H9 (cell line): ENCODE results near the gene TADA2B. TPM values are rescaled to one million over a fixed set of nuclear protein-coding genes. Genes with fewer than 3 reads are reported as not detected.

Experiments used
- DNase-seq: peaks from one replicate; pipeline ENCODE4 v3.0.0-alpha.2; 2017
- H2AFZ ChIP-seq: one replicate; pipeline ENCODE4 v1.6.1; 2013; ENCODE audit warnings: mild to moderate bottlenecking, low read length, control low read depth, moderate library complexity
- H2AK5ac ChIP-seq: 2 replicates; pipeline ENCODE4 v1.6.1; 2013; ENCODE audit warnings: low read length, control low read depth, mixed read lengths; ENCODE audit not compliant: insufficient read length
- H2BK120ac ChIP-seq: one replicate; pipeline ENCODE4 v1.6.1; 2013; ENCODE audit warnings: low read depth, mild to moderate bottlenecking, low read length, control low read depth, inconsistent platforms; ENCODE audit not compliant: poor library complexity, severe bottlenecking
- H2BK12ac ChIP-seq: 2 replicates; pipeline ENCODE4 v1.6.1; 2013; ENCODE audit warnings: low read length, control low read depth, mixed read lengths, low read depth; ENCODE audit not compliant: insufficient read length
- H2BK15ac ChIP-seq: 2 replicates; pipeline ENCODE4 v1.6.1; 2013; ENCODE audit warnings: low read depth, low read length, control low read depth
- H2BK20ac ChIP-seq: one replicate; pipeline ENCODE4 v1.6.1; 2013; ENCODE audit warnings: low read depth, mild to moderate bottlenecking, low read length, control low read depth, inconsistent platforms; ENCODE audit not compliant: poor library complexity, severe bottlenecking
- H2BK5ac ChIP-seq: 2 replicates; pipeline ENCODE4 v1.6.1; 2013; ENCODE audit warnings: low read length, control low read depth, mixed read lengths; ENCODE audit not compliant: insufficient read length
- H3K14ac ChIP-seq: 2 replicates; pipeline ENCODE4 v1.6.1; 2013; ENCODE audit warnings: low read length, control low read depth; ENCODE audit not compliant: insufficient read depth
- H3K18ac ChIP-seq: 2 replicates; pipeline ENCODE4 v1.6.1; 2013; ENCODE audit warnings: low read depth, mild to moderate bottlenecking, mixed read lengths, low read length, control low read depth; ENCODE audit not compliant: insufficient read length
- H3K23ac ChIP-seq: 2 replicates; pipeline ENCODE4 v1.6.1; 2013; ENCODE audit warnings: low read length, control low read depth, mixed read lengths, low read depth; ENCODE audit not compliant: insufficient read length
- H3K23me2 ChIP-seq: 2 replicates; pipeline ENCODE4 v1.6.1; 2013; ENCODE audit warnings: low read depth, mild to moderate bottlenecking, mixed read lengths, low read length, control low read depth; ENCODE audit not compliant: insufficient read length, poor library complexity, severe bottlenecking
- H3K27ac ChIP-seq: 2 replicates; pipeline ENCODE4 v1.5.1; 2013; ENCODE audit warnings: low read length, control low read depth, mixed read lengths, low read depth; ENCODE audit not compliant: insufficient read length
- H3K27me3 ChIP-seq: 2 replicates; pipeline ENCODE4 v1.6.1; 2013; ENCODE audit warnings: low read length, control low read depth, inconsistent platforms; ENCODE audit not compliant: insufficient read depth
- H3K4ac ChIP-seq: 2 replicates; pipeline ENCODE4 v1.6.1; 2013; ENCODE audit warnings: low read depth, mild to moderate bottlenecking, control low read depth, inconsistent platforms, low read length, moderate library complexity
- H3K4me1 ChIP-seq: 2 replicates; pipeline ENCODE4 v1.6.1; 2013; ENCODE audit warnings: low read length, control low read depth, inconsistent platforms; ENCODE audit not compliant: insufficient read depth
- H3K4me2 ChIP-seq: 2 replicates; pipeline ENCODE4 v1.6.1; 2013; ENCODE audit warnings: low read length, control low read depth, mixed read lengths; ENCODE audit not compliant: insufficient read length, insufficient read depth
- H3K56ac ChIP-seq: 2 replicates; pipeline ENCODE4 v1.6.1; 2013; ENCODE audit warnings: low read depth, mild to moderate bottlenecking, mixed read lengths, low read length, control low read depth; ENCODE audit not compliant: insufficient read length
- H3K79me1 ChIP-seq: 2 replicates; pipeline ENCODE4 v1.6.1; 2013; ENCODE audit warnings: low read depth, mild to moderate bottlenecking, moderate library complexity, low read length, control low read depth, inconsistent platforms; ENCODE audit not compliant: insufficient read depth, poor library complexity, severe bottlenecking
- H3K79me2 ChIP-seq: 2 replicates; pipeline ENCODE4 v1.6.1; 2013; ENCODE audit warnings: low read length, control low read depth, inconsistent platforms; ENCODE audit not compliant: insufficient read depth
- H3K9ac ChIP-seq: 2 replicates; pipeline ENCODE4 v1.6.1; 2013; ENCODE audit warnings: low read length, control low read depth, mixed read lengths; ENCODE audit not compliant: insufficient read length; ENCODE audit errors: extremely low read depth
- H3K9me3 ChIP-seq: one replicate; pipeline ENCODE4 v1.6.1; 2013; ENCODE audit warnings: low read depth, low read length, inconsistent platforms; ENCODE audit not compliant: control insufficient read depth
- H3T11ph ChIP-seq: one replicate; pipeline ENCODE4 v1.6.1; 2013; ENCODE audit warnings: mild to moderate bottlenecking, low read length, control low read depth, inconsistent platforms
- H4K20me1 ChIP-seq: one replicate; pipeline ENCODE4 v1.6.1; 2013; ENCODE audit not compliant: control insufficient read depth, insufficient read length, insufficient read depth
- H4K5ac ChIP-seq: 2 replicates; pipeline ENCODE4 v1.6.1; 2013; ENCODE audit warnings: low read depth, mild to moderate bottlenecking, mixed read lengths, low read length, control low read depth; ENCODE audit not compliant: insufficient read length
- H4K8ac ChIP-seq: replicated peaks from 2 replicates; pipeline ENCODE4 v1.6.1; 2013; ENCODE audit warnings: low read length, control low read depth, mixed read lengths, low read depth; ENCODE audit not compliant: insufficient read length
- H4K91ac ChIP-seq: 2 replicates; pipeline ENCODE4 v1.6.1; 2013; ENCODE audit warnings: low read depth, mild to moderate bottlenecking, moderate library complexity, mixed read lengths, low read length, control low read depth; ENCODE audit not compliant: insufficient read length
- H3K27ac Mint-ChIP-seq, 3 experiments: 2 replicates in 2 of 3; 3 replicates in 1 of 3; pipeline ENCODE4 v1.8.0; 2020 to 2021; ENCODE audit warnings: mixed read lengths in 3 of 3, mild to moderate bottlenecking in 1 of 3, moderate library complexity in 1 of 3
- H3K27me3 Mint-ChIP-seq: 2 replicates; pipeline ENCODE4 v1.8.0; 2021; ENCODE audit warnings: low read depth, mild to moderate bottlenecking, moderate library complexity, mixed read lengths
- H3K36me3 Mint-ChIP-seq, 3 experiments: 2 replicates in 2 of 3; 3 replicates in 1 of 3; pipeline ENCODE4 v1.8.0; 2020 to 2021; ENCODE audit warnings: low read depth in 3 of 3, mixed read lengths in 3 of 3; ENCODE audit not compliant: insufficient read depth in 1 of 3
- H3K4me1 Mint-ChIP-seq, 2 experiments: 2 replicates each; pipeline ENCODE4 v1.8.0; 2020; ENCODE audit warnings: mixed read lengths in 2 of 2
- H3K4me3 Mint-ChIP-seq, 2 experiments: 2 replicates in 1 of 2; 3 replicates in 1 of 2; pipeline ENCODE4 v1.8.0; 2020 to 2021; ENCODE audit warnings: mild to moderate bottlenecking in 2 of 2, mixed read lengths in 2 of 2, moderate library complexity in 1 of 2
- H3K9me3 Mint-ChIP-seq, 2 experiments: 2 replicates in 1 of 2; 3 replicates in 1 of 2; pipeline ENCODE4 v1.8.0; 2020; ENCODE audit warnings: mild to moderate bottlenecking in 2 of 2, mixed read lengths in 2 of 2, moderate library complexity in 1 of 2
- WGBS: extraction: QIAGEN DNeasy Blood & Tissue Kit; methylation state at CpG from one replicate; pipeline ENCODE4 v1.1.7; 2013; ENCODE audit warnings: missing lambda C conversion rate, low lambda C conversion rate, mixed read lengths; ENCODE audit not compliant: insufficient read length; ENCODE audit errors: extremely low coverage; 5-methylcytosine and 5-hydroxymethylcytosine counted together
- total RNA-seq: library from RNA; stranded (reverse); gene quantifications from 2 replicates; pipeline ENCODE4 v1.2.1, GENCODE V29; 2021
- TF ChIP-seq, protein P1 (sequence below): fragments of 200-600 bp; sonication (generic); conservative IDR thresholded peaks from 3 replicates; pipeline ENCODE4 v1.8.0; 2021; ENCODE audit warnings: antibody characterized with exemption, mild to moderate bottlenecking

TADA2B gene
- total RNA-seq, 1 experiment from 2014 or later = 14.0 TPM

GRCh38 chr4:7051144-7051495, 7.9 kb downstream of the TADA2B start:
- Histone ChIP-seq H2BK15ac (no peak overlapping the region), H4K5ac (no peak overlapping the region), H3K79me2 (peaks cover 6% of the 10 kb centered on the region), H3K27ac (no peak overlapping the region), H4K91ac (no peak overlapping the region), H3K79me1 (no peaks in the 10 kb centered on the region), H3K9me3 (no peaks in the 10 kb centered on the region), H2BK120ac (no peak overlapping the region), H3K23ac (no peak overlapping the region), H4K8ac (no peak overlapping the region), H3K23me2 (no peaks in the 10 kb centered on the region), H2AK5ac (no peak overlapping the region), H3K4ac (no peak overlapping the region), H3K18ac (no peak overlapping the region), H3T11ph (no peak overlapping the region), H3K9ac (no peak overlapping the region), H4K20me1 (no peaks in the 10 kb centered on the region), H2BK5ac (no peak overlapping the region), H3K4me2 (no peak overlapping the region), H3K56ac (no peak overlapping the region), H3K14ac (no peak overlapping the region), H3K4me1 (no peaks in the 10 kb centered on the region), H2AFZ (no peak overlapping the region), H3K27me3 (no peaks in the 10 kb centered on the region), H2BK20ac (no peak overlapping the region), H2BK12ac (no peak overlapping the region)
- WGBS = no CpG with 5 or more reads among the region's 12 CpGs
- Mint-ChIP-seq H3K4me1 (peaks cover 13 to 25% of the 10 kb centered on the region in 2 experiments), H3K27me3 (no peaks in the 10 kb centered on the region), H3K36me3 (peaks cover 4 to 20% (median 13%) of the 10 kb centered on the region in 3 experiments; a peak in 6 of 7 replicates), H3K27ac (peak overlapping the region in 1 of 3 experiments; percentile 18; a peak in 1 of 7 replicates), H3K4me3 (no peak overlapping the region), H3K9me3 (no peaks in the 10 kb centered on the region)
- TF ChIP-seq, protein P1, sequence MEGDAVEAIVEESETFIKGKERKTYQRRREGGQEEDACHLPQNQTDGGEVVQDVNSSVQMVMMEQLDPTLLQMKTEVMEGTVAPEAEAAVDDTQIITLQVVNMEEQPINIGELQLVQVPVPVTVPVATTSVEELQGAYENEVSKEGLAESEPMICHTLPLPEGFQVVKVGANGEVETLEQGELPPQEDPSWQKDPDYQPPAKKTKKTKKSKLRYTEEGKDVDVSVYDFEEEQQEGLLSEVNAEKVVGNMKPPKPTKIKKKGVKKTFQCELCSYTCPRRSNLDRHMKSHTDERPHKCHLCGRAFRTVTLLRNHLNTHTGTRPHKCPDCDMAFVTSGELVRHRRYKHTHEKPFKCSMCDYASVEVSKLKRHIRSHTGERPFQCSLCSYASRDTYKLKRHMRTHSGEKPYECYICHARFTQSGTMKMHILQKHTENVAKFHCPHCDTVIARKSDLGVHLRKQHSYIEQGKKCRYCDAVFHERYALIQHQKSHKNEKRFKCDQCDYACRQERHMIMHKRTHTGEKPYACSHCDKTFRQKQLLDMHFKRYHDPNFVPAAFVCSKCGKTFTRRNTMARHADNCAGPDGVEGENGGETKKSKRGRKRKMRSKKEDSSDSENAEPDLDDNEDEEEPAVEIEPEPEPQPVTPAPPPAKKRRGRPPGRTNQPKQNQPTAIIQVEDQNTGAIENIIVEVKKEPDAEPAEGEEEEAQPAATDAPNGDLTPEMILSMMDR = no peak
- DNase-seq = no peak
